K562 (cell line): ENCODE data around the gene NFIC. TPM values are rescaled to one million over a fixed set of nuclear protein-coding genes. Genes with fewer than 3 reads are reported as not detected.

Experiments
- CEBPZ ChIP-seq: fragments of 150-350 bp; IDR thresholded peaks from 2 replicates; pipeline ENCODE4 v1.6.1; 2014; ENCODE audit warnings: low read depth, mild to moderate bottlenecking, low read length, borderline replicate concordance
- EP400 ChIP-seq: fragments of 450-650 bp; IDR thresholded peaks from 2 replicates; pipeline ENCODE4 v1.6.1; 2017; ENCODE audit warnings: antibody characterized with exemption, mild to moderate bottlenecking, moderate library complexity
- ETS1 ChIP-seq: conservative IDR thresholded peaks from 2 replicates; pipeline ENCODE4 v1.6.1; 2011; ENCODE audit warnings: low read depth, mild to moderate bottlenecking, low read length; ENCODE audit not compliant: control insufficient read depth
- FOXO4 ChIP-seq: fragments of 450-650 bp; formaldehyde crosslinking; IDR thresholded peaks from 2 replicates; pipeline ENCODE4 v1.4.0; 2020; ENCODE audit warnings: mild to moderate bottlenecking, moderate library complexity
- GTF2F1 ChIP-seq: IDR thresholded peaks from 2 replicates; pipeline ENCODE4 v1.6.1; 2011; ENCODE audit warnings: low read depth, low read length, improper control_type of control experiment
- HLTF ChIP-seq: fragments of 450-650 bp; IDR thresholded peaks from 2 replicates; pipeline ENCODE4 v1.6.1; 2016
- HNRNPK ChIP-seq: fragments of 200-400 bp; formaldehyde crosslinking; IDR thresholded peaks from one replicate; pipeline ENCODE4 v1.6.1; 2018; ENCODE audit warnings: mild to moderate bottlenecking, low read depth, low read length; ENCODE audit not compliant: poor library complexity, severe bottlenecking
- IRF2 ChIP-seq: sonication (generic); formaldehyde crosslinking; IDR thresholded peaks from 2 replicates; pipeline ENCODE4 v1.8.1; 2022; ENCODE audit warnings: mild to moderate bottlenecking, missing genetic modification reagents
- MTA3 ChIP-seq: fragments of 450-650 bp; formaldehyde crosslinking; IDR thresholded peaks from 2 replicates; pipeline ENCODE4 v1.6.1; 2017; ENCODE audit warnings: mild to moderate bottlenecking, borderline replicate concordance
- NR2C2 ChIP-seq, 2 experiments: fragments of 200-800 bp in 1 of 2; sonication (Bioruptor generic) in 1 of 2; sonication (generic) in 1 of 2; formaldehyde crosslinking in 1 of 2; IDR thresholded peaks; 2 replicates each; pipeline versions ENCODE4 v1.6.1 to v1.8.0; 2016 to 2022; ENCODE audit warnings: mild to moderate bottlenecking in 1 of 2, missing compliant biosample characterization in 1 of 2, missing genetic modification characterization in 1 of 2, missing genetic modification reagents in 1 of 2
- PTRF ChIP-seq: fragments of 450-650 bp; IDR thresholded peaks from 2 replicates; pipeline ENCODE4 v1.6.1; 2016; ENCODE audit warnings: mild to moderate bottlenecking, missing genetic modification characterization, missing compliant biosample characterization
- RBM25 ChIP-seq: fragments of 200-400 bp; formaldehyde crosslinking; IDR thresholded peaks from 2 replicates; pipeline ENCODE4 v1.6.1; 2018; ENCODE audit warnings: low read length, low read depth, moderate library complexity; ENCODE audit not compliant: severe bottlenecking
- SLC30A9 ChIP-seq: fragments of 250-450 bp; sonication (Bioruptor Pico); IDR thresholded peaks from 2 replicates; pipeline ENCODE4 v1.8.0; 2022; ENCODE audit warnings: mild to moderate bottlenecking, moderate library complexity
- SMAD1 ChIP-seq: fragments of 150-350 bp; IDR thresholded peaks from 2 replicates; pipeline ENCODE4 v1.6.1; 2014; ENCODE audit warnings: low read length, low read depth; ENCODE audit not compliant: partially characterized antibody
- SNAPC5 ChIP-seq: fragments of 250-450 bp; sonication (Bioruptor Pico); IDR thresholded peaks from 2 replicates; pipeline ENCODE4 v1.8.0; 2021; ENCODE audit warnings: moderate library complexity, mild to moderate bottlenecking, inconsistent platforms
- TEAD1 ChIP-seq, 2 experiments: fragments of 450-650 bp in 1 of 2; sonication (generic) in 1 of 2; formaldehyde crosslinking; IDR thresholded peaks; 2 replicates each; pipeline versions ENCODE4 v1.4.0 to v1.8.0; 2020 to 2022; ENCODE audit warnings: mild to moderate bottlenecking in 2 of 2, missing genetic modification reagents in 1 of 2
- XRCC4 ChIP-seq: IDR thresholded peaks from one replicate; pipeline ENCODE4 v1.6.1; 2011; ENCODE audit not compliant: insufficient read depth, insufficient read length; ENCODE audit errors: extremely low read depth
- ZNF57 ChIP-seq: fragments of 450-650 bp; formaldehyde crosslinking; IDR thresholded peaks from 2 replicates; pipeline ENCODE4 v1.4.0; 2020; ENCODE audit warnings: mild to moderate bottlenecking, moderate library complexity
- polyA plus RNA-seq, 8 experiments: library from polyadenylated mRNA; depleted of rRNA in 4 of 8; stranded (reverse) in 5 of 8; unstranded in 3 of 8; fragments of >200 nt; fragmentation: Nextera tagmentation in 2 of 8; fragmentation: Illumina TruSeq in 1 of 8; extraction: Ambion mirVana in 2 of 8; extraction: Trizol in 1 of 8; gene quantifications; 2 replicates each; pipeline versions ENCODE4 v1.2.1 to v1.2.3, GENCODE V29; 2011 to 2014; ENCODE audit warnings: inconsistent platforms in 1 of 8, missing spikeins in 1 of 8
- total RNA-seq, 7 experiments: library from RNA; depleted of rRNA in 6 of 7; stranded (reverse); fragments of >200 nt in 6 of 7; fragmentation: Illumina TruSeq in 2 of 7; extraction: Trizol in 2 of 7; gene quantifications; 2 replicates each; pipeline versions ENCODE4 v1.2.1 to v1.2.3, GENCODE V29; 2011 to 2021; ENCODE audit warnings: low replicate concordance in 1 of 7
- TF ChIP-seq, protein P1 (sequence below): fragments of 250-450 bp; sonication (Bioruptor Pico); IDR thresholded peaks from 2 replicates; pipeline ENCODE4 v1.8.0; 2022; ENCODE audit warnings: moderate library complexity, mild to moderate bottlenecking, inconsistent platforms

The NFIC gene
- total and polyA plus RNA-seq, 9 of the 15 experiments (the other 6 are each of a cell fraction or from before 2014, with no cell fraction given), result 0.71 to 62.1 (median 6.9) TPM

DNA sequence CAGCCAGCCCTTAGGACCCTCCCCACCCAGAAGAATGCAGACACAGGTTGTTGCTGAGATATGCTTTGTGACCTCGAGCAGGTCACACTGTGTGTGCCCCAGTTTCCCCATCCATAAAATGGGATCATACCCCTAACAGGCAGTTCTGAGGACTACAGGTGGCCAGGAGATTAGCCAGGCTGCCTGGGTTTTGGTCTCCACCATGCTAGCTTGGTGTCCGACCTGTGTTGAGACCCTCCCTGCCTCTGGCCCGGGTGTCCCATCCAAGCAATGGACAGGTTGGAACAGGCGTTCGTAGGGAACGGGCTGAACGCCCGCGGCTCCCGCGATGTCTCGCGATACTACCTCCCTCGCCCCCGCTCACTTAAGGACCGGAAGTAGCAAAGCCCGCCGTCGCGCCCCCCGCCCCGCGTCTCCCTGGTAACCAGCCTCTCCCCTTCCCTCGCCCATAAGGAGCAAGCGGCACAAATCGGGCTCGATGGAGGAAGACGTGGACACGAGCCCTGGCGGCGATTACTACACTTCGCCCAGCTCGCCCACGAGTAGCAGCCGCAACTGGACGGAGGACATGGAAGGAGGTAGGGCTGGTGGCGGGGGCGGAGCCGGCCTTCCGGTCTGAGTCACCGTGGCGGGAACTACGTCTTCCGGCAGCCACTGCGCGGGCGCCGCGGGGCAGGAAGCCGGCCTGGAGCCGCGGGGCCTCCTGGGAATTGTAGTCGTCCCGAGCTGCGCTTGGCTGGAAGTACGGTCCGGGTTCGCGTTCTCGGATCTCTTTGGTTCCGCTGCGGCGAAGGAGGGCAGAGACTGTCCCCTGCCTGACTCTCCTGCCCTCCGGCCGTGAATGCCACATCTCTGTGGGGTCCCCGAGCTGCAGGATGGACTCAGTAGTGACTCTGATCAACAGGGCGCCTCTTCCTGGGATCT, 68.5 kb downstream of the NFIC start (continued):
- TF ChIP-seq RBM25 (peak; percentile 92), TEAD1 (CRISPR knock-in tag; IDR thresholded peaks at IDR 0.05) (peak; percentile 44 to 59; a peak in 1 of 4 replicates), SMAD1 (no peak), SLC30A9 (CRISPR knock-in tag) (no peak), ETS1 (peak; percentile 99), HLTF (no peak), MTA3 (no peak), IRF2 (CRISPR knock-in tag) (no peak), HNRNPK (no peak), FOXO4 (CRISPR knock-in tag) (no peak), GTF2F1 (no peak), SNAPC5 (CRISPR knock-in tag) (no peak), EP400 (peak; percentile 96), ZNF57 (CRISPR knock-in tag) (no peak), NR2C2 (CRISPR knock-in tag; IDR thresholded peaks at IDR 0.05) (peak; percentile 53; the same call in 1 of the 2 replicates), NR2C2 (tag; IDR thresholded peaks at IDR 0.05) (peak; percentile 86), CEBPZ (no peak), PTRF (tag) (no peak), XRCC4 (no peak)
- TF ChIP-seq, protein P1, sequence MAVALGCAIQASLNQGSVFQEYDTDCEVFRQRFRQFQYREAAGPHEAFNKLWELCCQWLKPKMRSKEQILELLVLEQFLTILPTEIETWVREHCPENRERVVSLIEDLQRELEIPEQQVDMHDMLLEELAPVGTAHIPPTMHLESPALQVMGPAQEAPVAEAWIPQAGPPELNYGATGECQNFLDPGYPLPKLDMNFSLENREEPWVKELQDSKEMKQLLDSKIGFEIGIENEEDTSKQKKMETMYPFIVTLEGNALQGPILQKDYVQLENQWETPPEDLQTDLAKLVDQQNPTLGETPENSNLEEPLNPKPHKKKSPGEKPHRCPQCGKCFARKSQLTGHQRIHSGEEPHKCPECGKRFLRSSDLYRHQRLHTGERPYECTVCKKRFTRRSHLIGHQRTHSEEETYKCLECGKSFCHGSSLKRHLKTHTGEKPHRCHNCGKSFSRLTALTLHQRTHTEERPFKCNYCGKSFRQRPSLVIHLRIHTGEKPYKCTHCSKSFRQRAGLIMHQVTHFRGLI, result 0 out of 2 replicates have a peak, but pooled peaks have one; percentile 18
